K562 (cell line): Measurements from ENCODE around the gene KPNB1. TPM values are rescaled to one million over a fixed set of nuclear protein-coding genes. Genes with fewer than 3 reads are reported as not detected.

Experiments used
- ATAC-seq: fragments of 200-7000 bp; cut with Tn5 transposase; 3 replicates; pipeline ENCODE4 v1.9.1; 2020; ENCODE audit warnings: moderate library complexity
- BruUV-seq: library from RNA; stranded (reverse); fragments of 400-500 nt; replicated peaks from 2 replicates; lab custom pipeline; 2021; lab: Mats Ljungman, UMichigan
- CTCF ChIA-PET: fragments of 300-600 bp; formaldehyde crosslinking; extraction: SDS; loops from one replicate; lab custom pipeline; 2021; ENCODE audit warnings: low intra/inter-chr PET ratio; lab: Yijun Ruan, JAX
- POLR2A ChIA-PET: fragments of 300-600, 350-650 bp; sonication (Branson Sonifier 250); formaldehyde crosslinking; extraction: SDS; loops from one replicate; lab custom pipeline; 2021; ENCODE audit warnings: antibody characterized with exemption, inconsistent platforms; lab: Yijun Ruan, JAX
- DNase-seq, 4 experiments: peaks; one replicate each; pipeline versions ENCODE4 v3.0.0 to v3.0.0-alpha.2; 2011 to 2018; ENCODE audit warnings: low spot score in 3 of 4, mixed read lengths in 3 of 4; ENCODE audit errors: extremely low read depth in 1 of 4
- FAIRE-seq: peaks from 2 replicates; lab custom pipeline; 2011; peaks lifted over from hg19 to GRCh38; lab: Jason Lieb, UNC
- H2AFZ ChIP-seq: 2 replicates; pipeline ENCODE4 v1.6.0; 2011; ENCODE audit warnings: low read depth, low read length, control low read depth, inconsistent platforms
- H3K27ac ChIP-seq: fragments of 200-600 bp; 3 replicates; pipeline ENCODE4 v1.8.0; 2011; ENCODE audit warnings: low read depth, mild to moderate bottlenecking, control low read depth, inconsistent platforms, low read length, moderate library complexity, mixed read lengths; ENCODE audit errors: extremely low read depth
- H3K27me3 ChIP-seq, 2 experiments: fragments of 300-600 bp in 1 of 2; 2 replicates in 1 of 2; 3 replicates in 1 of 2; pipeline versions ENCODE4 v1.6.0 to v1.8.0; 2011; ENCODE audit warnings: inconsistent platforms in 2 of 2, low read length in 2 of 2, mild to moderate bottlenecking in 1 of 2, mixed read lengths in 1 of 2, moderate library complexity in 1 of 2; ENCODE audit not compliant: control insufficient read depth in 2 of 2, insufficient read depth in 2 of 2
- H3K36me3 ChIP-seq: fragments of 300-600 bp; 3 replicates; pipeline ENCODE4 v1.8.0; 2011; ENCODE audit warnings: mild to moderate bottlenecking, low read length, inconsistent platforms; ENCODE audit not compliant: control insufficient read depth, insufficient read depth
- H3K4me1 ChIP-seq, 2 experiments: fragments of 200-600 bp in 1 of 2; replicated peaks in 1 of 2; 2 replicates in 1 of 2; 3 replicates in 1 of 2; pipeline versions ENCODE4 v1.5.1 to v1.8.0; 2011; ENCODE audit warnings: inconsistent platforms in 2 of 2, low read length in 2 of 2, mild to moderate bottlenecking in 1 of 2, mixed read lengths in 1 of 2, moderate library complexity in 1 of 2; ENCODE audit not compliant: control insufficient read depth in 2 of 2, insufficient read depth in 2 of 2
- H3K4me2 ChIP-seq: 2 replicates; pipeline ENCODE4 v1.6.1; 2011; ENCODE audit warnings: low read length, control low read depth, inconsistent platforms, mixed read lengths; ENCODE audit not compliant: insufficient read depth
- H3K4me3 ChIP-seq: fragments of 200-600 bp; sonication (generic), shearing (Covaris generic); 2 replicates; pipeline ENCODE4 v1.5.1; 2016; ENCODE audit warnings: control low read depth, inconsistent platforms
- H3K79me2 ChIP-seq: fragments of 200-600 bp; 3 replicates; pipeline ENCODE4 v1.8.0; 2011; ENCODE audit warnings: low read length, inconsistent platforms; ENCODE audit not compliant: control insufficient read depth, insufficient read depth
- H3K9ac ChIP-seq, 2 experiments: 2 replicates each; pipeline versions ENCODE4 v1.6.0 to v1.6.1; 2011; ENCODE audit warnings: low read depth in 2 of 2, low read length in 2 of 2, control low read depth in 1 of 2, inconsistent platforms in 1 of 2, mild to moderate bottlenecking in 1 of 2, mixed read lengths in 1 of 2; ENCODE audit not compliant: insufficient read depth in 1 of 2
- H3K9me1 ChIP-seq: one replicate; pipeline ENCODE4 v1.6.0; 2011; ENCODE audit warnings: inconsistent platforms, mild to moderate bottlenecking, low read length, moderate library complexity; ENCODE audit not compliant: control insufficient read depth, insufficient read depth
- H3K9me3 ChIP-seq: replicated peaks from 2 replicates; pipeline ENCODE4 v1.5.1; 2011; ENCODE audit warnings: low read depth, low read length, inconsistent platforms; ENCODE audit not compliant: control insufficient read depth, insufficient read depth
- H4K20me1 ChIP-seq: replicated peaks from 2 replicates; pipeline ENCODE4 v1.6.1; 2011; ENCODE audit warnings: low read length, inconsistent platforms, mixed read lengths; ENCODE audit not compliant: control insufficient read depth, insufficient read depth
- EZH2 ChIP-seq: IDR thresholded peaks from 2 replicates; pipeline ENCODE4 v1.6.1; 2012; ENCODE audit warnings: low read depth, mild to moderate bottlenecking, inconsistent platforms, low read length, borderline replicate concordance
- NR0B1 ChIP-seq: fragments of 450-650 bp; IDR thresholded peaks from one replicate; pipeline ENCODE4 v1.6.1; 2018; ENCODE audit warnings: mild to moderate bottlenecking, moderate library complexity; ENCODE audit not compliant: partially characterized antibody
- WGBS: fragments of 100-300 bp; shearing (Covaris generic); methylation state at CpG from one replicate; pipeline ENCODE4 v1.1.6; 2016; ENCODE audit warnings: low coverage, mixed read lengths; ENCODE audit not compliant: insufficient coverage; ENCODE audit errors: missing lambda C conversion rate; 5-methylcytosine and 5-hydroxymethylcytosine counted together
- in situ Hi-C: fragments of 300-500 bp; cut with MboI; formaldehyde crosslinking; loops from 4 replicates; pipeline ENCODE4 v1.15.0; 2018; ENCODE audit warnings: inconsistent platforms, mixed read lengths
- intact Hi-C: fragments of 100-400 bp; cut with micrococcal nuclease; formaldehyde crosslinking; loops from 2 replicates; pipeline ENCODE4 v1.14.2; 2022
- polyA plus RNA-seq, 8 experiments: library from polyadenylated mRNA; depleted of rRNA in 4 of 8; stranded (reverse) in 5 of 8; unstranded in 3 of 8; fragments of >200 nt; fragmentation: Nextera tagmentation in 2 of 8; fragmentation: Illumina TruSeq in 1 of 8; extraction: Ambion mirVana in 2 of 8; extraction: Trizol in 1 of 8; gene quantifications; 2 replicates each; pipeline versions ENCODE4 v1.2.1 to v1.2.3, GENCODE V29; 2011 to 2014; ENCODE audit warnings: inconsistent platforms in 1 of 8, missing spikeins in 1 of 8
- total RNA-seq, 7 experiments: library from RNA; depleted of rRNA in 6 of 7; stranded (reverse); fragments of >200 nt in 6 of 7; fragmentation: Illumina TruSeq in 2 of 7; extraction: Trizol in 2 of 7; gene quantifications; 2 replicates each; pipeline versions ENCODE4 v1.2.1 to v1.2.3, GENCODE V29; 2011 to 2021; ENCODE audit warnings: low replicate concordance in 1 of 7
- TF ChIP-seq, protein P1 (sequence below), 2 experiments: IDR thresholded peaks; 2 replicates each; pipeline ENCODE4 v1.6.1; 2012; ENCODE audit warnings: improper control_type of control experiment in 2 of 2, low read depth in 2 of 2, low read length in 2 of 2, borderline replicate concordance in 1 of 2

Gene KPNB1
- total and polyA plus RNA-seq, 9 of the 15 experiments (the other 6 are each of a cell fraction or from before 2014, with no cell fraction given) = 154 to 622 (median 354) TPM

- in situ Hi-C loops (no loop called here), intact Hi-C loops (no loop called here)
- H3K27ac ChIP-seq = no peak overlapping the region
- H3K4me1 ChIP-seq = peaks cover 20 to 48% of the 10 kb centered on the region in 2 experiments
- ChIA-PET POLR2A (interaction anchor here (0.6 to 1.1 kb wide), 5 partner anchors 13 to 1206 kb away, joined by 3 to 6 read pairs (median 4); partner anchors contain the start of gene KPNB1), CTCF (no interaction called here)
- H4K20me1 ChIP-seq = no peaks in the 10 kb centered on the region; the same call in 1 of the 2 replicates
- H3K9me1 ChIP-seq = no peaks in the 10 kb centered on the region
- no TSS peak for BruUV-seq
- H3K9me3 ChIP-seq = no peaks in the 10 kb centered on the region
- H3K27me3 ChIP-seq = no peaks in the 10 kb centered on the region
- no peak overlapping the region for H2AFZ ChIP-seq
- no peaks in the 10 kb centered on the region for H3K79me2 ChIP-seq
- H3K4me2 ChIP-seq = no peak overlapping the region
- DNase-seq = peak; percentile 53 to 70 (median 60)
- peak overlapping the region in 1 of 2 experiments; percentile 77; a peak in 2 of 4 replicates for H3K9ac ChIP-seq
- H3K4me3 ChIP-seq = no peak overlapping the region
- TF ChIP-seq EZH2 (no peak), NR0B1 (no peak)
- TF ChIP-seq, protein P1, sequence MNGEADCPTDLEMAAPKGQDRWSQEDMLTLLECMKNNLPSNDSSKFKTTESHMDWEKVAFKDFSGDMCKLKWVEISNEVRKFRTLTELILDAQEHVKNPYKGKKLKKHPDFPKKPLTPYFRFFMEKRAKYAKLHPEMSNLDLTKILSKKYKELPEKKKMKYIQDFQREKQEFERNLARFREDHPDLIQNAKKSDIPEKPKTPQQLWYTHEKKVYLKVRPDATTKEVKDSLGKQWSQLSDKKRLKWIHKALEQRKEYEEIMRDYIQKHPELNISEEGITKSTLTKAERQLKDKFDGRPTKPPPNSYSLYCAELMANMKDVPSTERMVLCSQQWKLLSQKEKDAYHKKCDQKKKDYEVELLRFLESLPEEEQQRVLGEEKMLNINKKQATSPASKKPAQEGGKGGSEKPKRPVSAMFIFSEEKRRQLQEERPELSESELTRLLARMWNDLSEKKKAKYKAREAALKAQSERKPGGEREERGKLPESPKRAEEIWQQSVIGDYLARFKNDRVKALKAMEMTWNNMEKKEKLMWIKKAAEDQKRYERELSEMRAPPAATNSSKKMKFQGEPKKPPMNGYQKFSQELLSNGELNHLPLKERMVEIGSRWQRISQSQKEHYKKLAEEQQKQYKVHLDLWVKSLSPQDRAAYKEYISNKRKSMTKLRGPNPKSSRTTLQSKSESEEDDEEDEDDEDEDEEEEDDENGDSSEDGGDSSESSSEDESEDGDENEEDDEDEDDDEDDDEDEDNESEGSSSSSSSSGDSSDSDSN (IDR thresholded peaks at IDR 0.05; ENCODE audit: borderline replicate concordance in 1 of 2, low read depth in 2 of 2, low read length in 2 of 2) = 0 out of 4 replicates have a peak, but pooled peaks of 1 of the 2 experiments have one; percentile 38
- WGBS = 100% methylated on average over 1 of the region's 4 CpGs
- ATAC-seq = peak; percentile 71
- peak; percentile 56 for FAIRE-seq
- peaks cover 9% of the 10 kb centered on the region; the same call in 1 of the 3 replicates for H3K36me3 ChIP-seq
Observed at GRCh38 chr17:47701608-47702007, 51.9 kb downstream of the KPNB1 start.
